Measurements from ENCODE around the gene NSUN2. TPM values are rescaled to one million over a fixed set of nuclear protein-coding genes. Genes with fewer than 3 reads are reported as not detected.
"Not testable (repeated sequence)": the region's sequence is repeated elsewhere in the genome, so short reads cannot be mapped to it uniquely, and the experiment has no call there.

The NSUN2 gene
- total RNA-seq, 4 donors from 2014 or later, result 34.1 to 49.6 (median 41.9) TPM

GRCh38 chr5:6649186-6649585 is 16.3 kb upstream of the NSUN2 start:
- intact Hi-C loops (cut with DNase I), result no loop called here
- TF ChIP-seq CTCF (IDR thresholded peaks at IDR 0.05), result no peak
- no peak for TF ChIP-seq POLR2A (IDR thresholded peaks at IDR 0.05)
- no peaks in the 10 kb centered on the region for H3K4me1 ChIP-seq

GRCh38 chr5:6645571-6646362 is 12.9 kb upstream of the NSUN2 start:
- H3K27me3 ChIP-seq; H3K36me3 ChIP-seq; intact Hi-C loops (cut with DNase I); H3K9me3 ChIP-seq; H3K4me1 ChIP-seq; H3K4me3 ChIP-seq (replicated peaks in 1 of 3); DNase-seq; H3K27ac ChIP-seq: not testable (repeated sequence)
- 93 to 96% methylated on average over 11 of the region's 11 CpGs for WGBS, 2 donors

More at GRCh38 chr5:6649186-6649585, 16.3 kb upstream of the NSUN2 start:
- no peak overlapping the region for H3K4me3 ChIP-seq (replicated peaks in 1 of 3)
- H3K27me3 ChIP-seq, result no peaks in the 10 kb centered on the region
- H3K27ac ChIP-seq, result no peak overlapping the region
- DNase-seq, result no peak
- H3K9me3 ChIP-seq, result no peaks in the 10 kb centered on the region
- 65 to 72% methylated on average over 8 to 9 of the region's 10 CpGs for WGBS, 2 donors
- H3K36me3 ChIP-seq, result no peaks in the 10 kb centered on the region

- 95 to 96% methylated on average over 6 of the region's 6 CpGs for WGBS, 2 donors
- H3K4me1 ChIP-seq, result no peaks in the 10 kb centered on the region
- no peaks in the 10 kb centered on the region for H3K9me3 ChIP-seq
- no peak overlapping the region for H3K27ac ChIP-seq
- intact Hi-C loops (cut with DNase I), result no loop called here
- H3K27me3 ChIP-seq, result no peaks in the 10 kb centered on the region
- no peak overlapping the region for H3K4me3 ChIP-seq (replicated peaks in 1 of 3)
- H3K36me3 ChIP-seq, result no peaks in the 10 kb centered on the region
- DNase-seq, result no peak
- TF ChIP-seq CTCF (IDR thresholded peaks at IDR 0.05), result no peak
- no peak for TF ChIP-seq POLR2A (IDR thresholded peaks at IDR 0.05)
Observed at GRCh38 chr5:6644794-6645241, 12.0 kb upstream of the NSUN2 start.

- Histone ChIP-seq H3K27me3 (no peaks in the 10 kb centered on the region), H3K27ac (no peak overlapping the region), H3K9me3 (no peaks in the 10 kb centered on the region), H3K4me1 (no peaks in the 10 kb centered on the region), H3K4me3 (replicated peaks in 1 of 3) (no peak overlapping the region), H3K36me3 (no peaks in the 10 kb centered on the region)
- 82 to 88% methylated on average over 1 of the region's 1 CpG for WGBS, 2 donors
- intact Hi-C loops (cut with DNase I), result no loop called here
- no peak for DNase-seq
- TF ChIP-seq CTCF (IDR thresholded peaks at IDR 0.05), result no peak
- no peak for TF ChIP-seq POLR2A (IDR thresholded peaks at IDR 0.05)
Observed at GRCh38 chr5:6642655-6643054, 9.8 kb upstream of the NSUN2 start.

- Histone ChIP-seq H3K4me3 (replicated peaks in 1 of 3) (no peak overlapping the region), H3K4me1 (peaks cover 0 to 7% of the 10 kb centered on the region in 2 donors), H3K27ac (no peak overlapping the region), H3K36me3 (no peaks in the 10 kb centered on the region), H3K27me3 (no peaks in the 10 kb centered on the region), H3K9me3 (no peaks in the 10 kb centered on the region)
- WGBS, 2 donors, result 69 to 74% methylated on average over 4 of the region's 4 CpGs
- TF ChIP-seq POLR2A (IDR thresholded peaks at IDR 0.05), result no peak
- no peak for TF ChIP-seq CTCF (IDR thresholded peaks at IDR 0.05)
- no peak for DNase-seq
- intact Hi-C loops (cut with DNase I), result loop anchor here (10.0 kb wide), 1 partner anchor 107 kb away; no protein-coding TSS in a partner anchor
Observed at GRCh38 chr5:6638236-6638635, 5.4 kb upstream of the NSUN2 start.

Data from thyroid gland (tissue), 4 donors.